ENCODE results near the gene COL11A2.
A peak's percentile ranks its signal among the peaks of the same experiment; 100 is the strongest.
"Not testable (repeated sequence)": the region's sequence is repeated elsewhere in the genome, so short reads cannot be mapped to it uniquely, and the experiment has no call there.

The COL11A2 gene

DNA sequence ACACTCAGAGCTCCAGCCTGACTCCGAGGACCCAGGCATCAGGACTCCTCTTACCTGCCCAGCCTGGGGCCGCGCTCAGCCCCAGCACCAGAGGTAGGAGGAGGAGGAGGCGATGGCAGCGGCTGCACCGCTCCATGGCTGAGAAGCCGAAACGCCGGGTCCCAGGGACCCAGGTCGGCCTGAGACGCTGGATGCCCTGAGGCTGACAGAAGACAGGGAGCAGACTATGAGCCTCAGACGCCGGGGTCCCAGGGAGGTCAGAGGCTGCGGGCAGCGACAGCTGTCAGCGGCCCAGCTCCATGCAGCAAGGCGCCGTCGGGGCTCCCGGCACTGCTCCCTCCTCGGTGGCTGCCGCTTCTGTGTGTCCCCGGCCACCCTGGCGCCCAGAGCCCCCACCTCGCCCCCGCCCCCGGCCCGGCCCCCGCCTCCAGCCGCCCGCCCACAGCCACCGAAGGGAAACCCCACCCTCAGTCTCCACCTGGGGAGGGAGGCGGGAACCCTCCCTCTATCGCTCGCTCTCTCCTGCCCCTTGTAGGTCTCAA lies at the start of gene COL11A2:
COL11A2 (minus strand) TSS at position 363 of the 542 bp plus-strand sequence; CDS start at position 136, 227 bp downstream.
- DNase-seq, result no peak

- no peak for DNase-seq
Measured at GRCh38 chr6:33241968-33242367, 49.7 kb upstream of the COL11A2 start.

DNA sequence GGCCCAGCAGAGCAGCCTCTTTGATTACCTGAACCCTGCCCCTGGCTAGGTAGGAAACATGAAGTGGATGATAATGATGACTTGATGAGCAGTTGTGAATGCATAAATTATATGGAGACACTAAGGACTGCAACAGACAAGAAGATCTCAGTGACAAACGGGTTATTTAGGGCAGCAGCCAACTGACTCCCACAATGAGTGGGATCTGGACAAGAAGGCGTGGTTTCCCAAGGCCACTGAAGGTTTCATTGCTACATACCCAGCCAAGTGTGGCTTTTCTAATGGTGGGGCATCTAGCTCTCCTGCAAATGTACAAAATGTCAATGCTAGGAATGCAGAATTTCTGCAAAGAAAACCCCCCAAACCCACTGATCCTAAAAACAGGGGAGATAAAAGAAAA lies 45.5 kb upstream of the COL11A2 start:
- no peak for DNase-seq

DNA sequence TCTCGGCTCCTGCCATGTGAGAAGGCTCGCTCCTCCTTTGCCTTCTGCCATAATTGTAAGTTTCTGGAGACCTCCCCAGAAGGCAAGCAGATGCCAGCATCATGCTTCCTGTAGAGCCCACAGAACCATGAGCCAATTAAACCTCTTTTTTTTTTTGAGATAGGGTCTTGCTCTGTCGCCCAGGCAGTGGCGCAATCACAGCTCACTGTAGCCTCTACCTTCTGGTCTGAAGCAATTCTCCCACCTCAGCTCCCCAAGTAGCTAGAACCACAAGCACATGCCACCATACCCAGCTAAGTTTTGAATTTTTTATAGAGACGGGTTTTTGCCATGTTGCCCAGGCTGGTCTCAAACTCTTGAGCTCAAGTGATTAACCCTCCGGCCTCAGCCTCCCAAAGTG lies 44.6 kb upstream of the COL11A2 start:
- DNase-seq, result no peak

DNA sequence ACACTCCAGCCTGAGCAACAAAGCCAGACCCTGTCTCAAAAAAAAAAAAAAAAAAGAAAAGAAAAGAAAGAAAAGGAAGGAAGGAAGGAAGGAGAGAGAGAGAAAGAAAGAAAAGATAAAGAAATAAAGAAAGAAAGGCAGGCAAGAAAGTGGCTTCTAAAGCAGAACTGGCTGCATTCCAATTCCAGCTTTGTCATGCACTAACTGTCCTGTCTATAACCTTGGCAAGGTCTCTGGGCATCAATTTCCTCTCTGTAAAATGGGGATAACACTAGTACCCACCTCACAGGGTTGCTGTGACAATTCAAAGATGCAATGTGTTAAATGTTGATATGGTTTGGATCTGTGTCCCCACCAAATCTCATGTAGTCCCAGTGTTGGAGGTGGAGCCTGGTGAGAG lies 44.1 kb upstream of the COL11A2 start:
- DNase-seq, result no peak

DNA sequence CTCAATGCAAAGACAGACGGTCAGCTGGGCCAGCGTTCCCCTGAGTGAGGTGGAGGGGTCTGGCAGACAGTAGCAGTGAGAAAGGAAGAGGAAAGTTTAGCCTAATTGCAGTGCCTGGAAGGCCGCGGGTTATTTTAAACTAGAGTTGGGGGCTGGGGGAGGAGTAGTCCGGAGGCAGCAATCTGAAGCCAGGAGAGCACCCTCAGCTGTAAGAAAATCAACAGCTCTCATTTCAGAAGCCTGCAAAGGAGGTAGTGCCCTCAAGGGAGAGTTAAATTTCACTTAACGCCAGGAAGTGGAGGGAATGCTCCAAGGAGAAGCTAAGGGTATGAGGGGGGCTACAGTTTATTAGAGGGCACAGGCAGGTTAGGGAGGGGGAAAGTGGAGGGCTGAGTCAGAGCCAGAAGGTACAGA lies 43.0 kb upstream of the COL11A2 start:
- no peak for DNase-seq

GRCh38 chr6:33226503-33227120 lies 34.3 kb upstream of the COL11A2 start:
- not testable (repeated sequence) for DNase-seq

DNA sequence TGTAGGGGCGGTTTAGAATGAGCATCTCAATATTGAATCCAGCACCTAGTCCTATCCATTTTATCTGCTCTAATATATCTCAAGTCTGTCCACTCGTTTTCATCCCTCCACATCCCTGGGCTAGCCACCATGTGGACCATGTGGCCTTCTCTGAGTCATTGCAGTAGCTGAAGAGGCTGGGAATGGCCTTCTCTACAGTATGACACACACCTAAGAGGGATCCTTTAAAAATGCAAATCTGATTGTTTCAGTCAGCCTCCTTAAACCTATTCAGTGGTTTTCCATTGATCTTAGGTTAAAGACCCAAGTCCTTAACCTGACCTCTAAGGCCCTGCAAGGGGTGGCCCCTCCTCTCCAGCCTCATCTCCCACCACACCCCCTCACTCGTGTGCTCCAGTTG lies 25.4 kb upstream of the COL11A2 start:
- no peak for DNase-seq

- no peak for DNase-seq
Measured at GRCh38 chr6:33217246-33217645, 25.0 kb upstream of the COL11A2 start.

DNA sequence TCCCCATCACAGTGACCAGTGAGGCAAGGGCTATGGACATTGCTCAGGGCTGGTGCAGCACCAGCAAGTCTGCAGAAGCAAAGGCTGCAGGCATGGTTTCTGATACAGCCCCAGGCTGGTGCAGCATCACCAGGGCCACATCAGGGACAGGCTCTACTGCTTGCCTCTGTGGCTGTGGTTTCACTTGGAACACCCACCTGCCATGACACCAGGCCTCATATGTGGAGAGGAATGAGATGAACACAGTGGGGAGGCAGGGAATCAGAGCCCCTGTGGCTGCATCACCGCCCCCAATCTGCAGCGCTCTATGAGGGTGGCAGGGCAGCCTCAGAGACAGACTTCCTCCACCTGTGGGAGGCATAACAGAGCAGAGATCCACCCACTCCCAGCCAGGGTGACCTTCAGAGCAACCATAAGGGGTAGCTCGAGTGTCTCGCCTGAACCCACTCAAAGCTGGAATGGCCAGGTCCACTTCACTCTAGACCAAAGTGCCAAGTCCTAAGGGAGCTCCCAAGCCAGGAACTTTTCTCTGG lies 23.9 kb upstream of the COL11A2 start:
- no peak for DNase-seq

DNA sequence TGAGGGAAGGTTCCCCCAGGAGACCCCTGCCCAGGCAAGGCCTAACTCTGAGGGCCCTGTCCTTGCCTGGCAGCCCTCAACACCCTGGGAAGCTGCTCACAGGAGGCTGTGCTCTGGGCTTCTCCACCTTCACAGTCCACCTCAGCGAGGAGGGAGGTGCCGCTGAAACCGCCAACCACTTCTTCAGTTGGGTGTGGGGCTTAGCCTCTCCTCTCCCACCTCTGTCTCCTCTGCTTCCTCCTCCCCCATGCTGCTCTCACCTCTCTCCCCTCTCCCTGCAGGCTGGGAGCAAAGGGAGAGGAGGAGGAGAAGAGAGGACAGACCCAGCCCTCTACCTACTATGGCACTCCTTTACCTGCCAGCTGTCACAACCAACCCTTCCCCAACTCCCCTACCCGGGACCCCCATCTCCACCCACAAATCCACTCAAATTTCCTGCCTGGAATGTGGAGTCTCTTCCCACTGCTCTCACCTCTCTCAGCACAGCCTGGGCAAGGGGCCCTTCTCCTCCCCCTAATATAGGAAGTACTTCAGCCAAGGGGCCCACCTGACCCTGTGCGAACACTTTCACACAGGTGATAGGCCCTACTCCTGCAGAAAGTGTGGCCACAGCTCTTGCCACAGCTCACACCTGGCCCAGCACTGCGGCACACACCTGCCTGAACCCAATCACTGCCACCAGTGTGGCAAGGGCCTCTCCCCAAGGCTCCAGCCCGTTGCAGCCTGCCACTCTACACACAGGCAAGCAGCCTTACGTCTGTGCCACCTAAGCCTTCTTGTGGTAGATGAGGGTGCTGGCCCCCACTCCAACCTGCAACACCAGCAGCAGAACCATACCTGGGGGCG lies 23.2 kb upstream of the COL11A2 start:
- no peak for DNase-seq

- DNase-seq, result no peak
Measured at GRCh38 chr6:33213989-33214335, 21.7 kb upstream of the COL11A2 start.

DNA sequence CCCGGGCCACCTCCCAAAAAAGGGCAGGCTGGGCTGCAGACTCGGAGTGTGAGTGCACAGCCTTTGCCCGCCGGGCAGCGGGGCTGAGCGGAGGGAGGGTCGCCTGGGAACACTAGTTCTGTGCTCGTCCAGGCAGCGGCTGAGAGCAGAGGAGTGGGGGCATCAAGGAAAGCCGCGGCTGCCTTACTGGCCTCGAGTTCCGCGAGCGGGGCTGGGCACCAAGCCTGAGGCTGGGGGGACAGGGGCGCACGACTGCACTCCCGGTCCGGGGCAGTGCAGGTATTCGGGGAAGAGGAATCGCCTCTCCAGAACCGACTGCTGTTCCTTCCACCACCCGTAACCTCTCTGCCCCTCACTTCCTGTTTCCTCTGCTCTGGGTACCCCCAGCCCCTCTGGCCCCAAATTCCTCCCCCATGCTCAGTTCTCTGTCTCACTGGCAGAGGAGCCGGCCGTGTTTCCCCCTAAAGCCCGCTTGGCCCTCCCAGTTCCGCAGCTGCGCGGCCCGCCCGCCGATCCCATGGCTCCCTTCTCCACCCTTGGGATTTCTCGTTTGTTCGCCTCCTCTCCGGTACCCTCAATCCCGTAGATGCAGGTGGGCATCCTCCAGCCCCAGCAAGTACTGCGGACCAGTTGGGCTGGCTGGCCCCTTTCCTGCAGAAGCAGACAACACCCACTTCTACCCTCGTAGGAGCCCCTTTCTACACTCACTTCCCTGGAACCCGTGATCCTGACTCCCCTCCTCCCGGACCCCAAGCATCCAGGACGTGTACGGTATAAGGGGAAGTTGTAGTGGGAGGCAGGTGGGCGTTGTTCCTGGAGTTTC lies 21.1 kb upstream of the COL11A2 start:
- no peak for DNase-seq

GRCh38 chr6:33212857-33213165 lies 20.5 kb upstream of the COL11A2 start:
- DNase-seq, result no peak

GRCh38 chr6:33211666-33212422 lies 19.6 kb upstream of the COL11A2 start:
- no peak for DNase-seq

DNA sequence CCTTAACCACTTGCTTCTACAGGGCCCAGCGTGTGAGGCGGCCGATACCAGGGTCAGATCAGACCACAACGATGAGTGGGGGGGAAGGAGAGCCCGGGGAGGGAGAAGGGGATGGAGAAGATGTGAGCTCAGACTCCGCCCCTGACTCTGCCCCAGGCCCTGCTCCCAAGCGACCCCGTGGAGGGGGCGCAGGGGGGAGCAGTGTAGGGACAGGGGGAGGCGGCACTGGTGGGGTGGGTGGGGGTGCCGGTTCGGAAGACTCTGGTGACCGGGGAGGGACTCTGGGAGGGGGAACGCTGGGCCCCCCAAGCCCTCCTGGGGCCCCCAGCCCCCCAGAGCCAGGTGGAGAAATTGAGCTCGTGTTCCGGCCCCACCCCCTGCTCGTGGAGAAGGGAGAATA lies 18.9 kb upstream of the COL11A2 start:
- DNase-seq, result no peak

DNA sequence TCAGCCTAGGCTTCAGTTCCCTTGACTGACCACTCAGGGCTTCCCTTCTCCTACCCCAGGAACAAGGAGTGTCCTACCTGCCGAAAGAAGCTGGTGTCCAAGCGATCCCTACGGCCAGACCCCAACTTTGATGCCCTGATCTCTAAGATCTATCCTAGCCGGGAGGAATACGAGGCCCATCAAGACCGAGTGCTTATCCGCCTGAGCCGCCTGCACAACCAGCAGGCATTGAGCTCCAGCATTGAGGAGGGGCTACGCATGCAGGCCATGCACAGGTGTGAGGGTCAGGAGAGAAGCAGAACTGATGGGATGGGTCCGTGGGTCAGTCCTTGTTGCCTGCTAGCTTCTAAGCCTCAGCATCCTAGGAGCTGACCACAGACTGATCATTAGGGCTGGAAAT lies 17.6 kb upstream of the COL11A2 start:
- DNase-seq, result no peak

DNA sequence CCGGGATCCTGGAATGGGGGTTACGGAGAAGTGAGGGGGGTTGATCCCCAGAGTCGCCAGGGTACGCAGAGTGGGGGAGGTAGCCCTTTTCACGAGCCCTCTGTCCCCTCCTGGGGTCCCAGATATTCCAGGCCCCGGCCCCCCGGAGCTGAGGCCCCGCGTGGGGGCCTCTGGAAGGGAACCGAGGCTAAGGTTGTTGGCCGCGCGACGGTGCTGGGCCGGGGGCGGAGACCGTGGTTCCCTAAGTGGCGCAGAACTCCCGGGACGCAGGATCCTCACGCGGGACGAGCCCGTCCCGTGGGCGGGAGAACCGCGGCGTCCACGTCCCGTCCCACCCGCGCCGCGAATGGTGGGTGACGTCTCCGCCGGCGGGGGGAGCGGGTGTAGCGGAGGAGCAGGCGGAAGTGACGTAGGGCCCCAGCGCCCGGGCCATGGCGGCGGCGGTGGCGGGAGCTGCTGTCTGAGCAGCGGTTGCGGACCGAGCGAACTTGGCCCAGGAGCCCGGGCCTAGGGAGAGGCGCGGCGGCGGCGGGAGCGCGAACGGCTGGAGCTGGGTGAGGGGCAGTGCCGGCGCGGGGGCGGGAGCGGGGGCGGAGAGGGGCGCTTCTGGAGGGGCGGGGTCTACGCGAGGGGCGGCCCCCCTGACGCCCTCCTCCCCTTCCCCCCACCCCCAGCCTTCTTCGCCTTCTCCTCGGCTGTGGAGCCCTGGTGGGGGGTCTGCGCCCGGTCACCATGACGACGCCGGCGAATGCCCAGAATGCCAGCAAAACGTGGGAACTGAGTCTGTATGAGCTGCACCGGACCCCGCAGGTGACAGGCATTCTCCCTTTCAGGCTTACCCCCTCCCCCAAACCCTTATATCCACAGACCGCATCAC lies 16.1 kb upstream of the COL11A2 start, which contains the start of gene RING1:
RING1 (plus strand) TSS at position 410 of the 877 bp plus-strand sequence; CDS start at position 733, 323 bp downstream.
- DNase-seq, result peak; percentile 83

- no peak for DNase-seq
Measured at GRCh38 chr6:33207552-33208090, 15.4 kb upstream of the COL11A2 start.

DNA sequence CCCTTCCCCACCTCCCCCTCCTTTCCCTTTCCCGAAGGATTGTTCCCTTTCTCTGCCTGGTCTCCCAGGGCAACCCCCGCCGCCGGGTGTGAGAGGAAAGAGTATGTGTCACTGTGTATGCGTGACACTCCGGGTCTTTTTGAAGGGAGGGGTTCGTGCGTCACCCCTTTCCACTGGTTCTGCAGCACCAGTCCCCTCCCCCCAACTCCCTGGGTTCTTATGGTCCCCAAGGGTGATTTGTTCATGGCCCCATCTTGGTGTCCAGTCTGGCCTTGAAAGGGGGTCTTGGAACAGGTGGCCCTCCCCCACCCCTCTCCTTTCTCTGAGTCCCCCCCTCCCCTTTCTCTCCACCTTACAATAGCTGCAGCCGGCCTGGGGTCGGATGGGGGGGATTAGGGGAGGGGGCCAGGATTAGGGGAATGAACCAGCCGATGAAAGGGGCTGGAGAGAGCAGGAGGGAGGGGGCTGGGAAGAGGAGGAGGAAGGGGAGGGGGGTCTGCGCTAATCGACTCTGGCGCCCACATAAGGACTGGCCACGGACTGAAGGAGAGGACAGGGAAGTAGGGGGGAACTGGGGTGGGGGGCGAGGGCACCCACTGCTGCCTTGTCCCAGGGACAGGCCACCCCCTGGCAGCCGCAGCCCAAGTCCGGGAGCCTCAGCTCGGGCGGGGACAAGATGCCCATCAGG lies 14.7 kb upstream of the COL11A2 start:
- DNase-seq, result no peak
